Transverse colon (tissue), 4 donors: ENCODE results near the gene MBTPS2. TPM values are rescaled to one million over a fixed set of nuclear protein-coding genes. Genes with fewer than 3 reads are reported as not detected.

Experiments used
- DNase-seq: peaks from one replicate; pipeline ENCODE4 v3.0.0-alpha.2; 2019
- H3K27ac ChIP-seq, 4 donors: fragments of 200-600 bp; sonication (generic); 2 replicates each; pipeline ENCODE4 v1.5.1; 2016 to 2018; ENCODE audit warnings: inconsistent platforms in 4 of 4
- H3K27me3 ChIP-seq: fragments of 200-600 bp; sonication (generic); 2 replicates; pipeline ENCODE4 v1.5.1; 2017; ENCODE audit warnings: inconsistent platforms
- H3K36me3 ChIP-seq, 4 donors: fragments of 200-600 bp; sonication (generic); 2 replicates each; pipeline ENCODE4 v1.5.1; 2017 to 2019; ENCODE audit warnings: inconsistent platforms in 4 of 4
- H3K4me1 ChIP-seq, 4 donors: fragments of 200-600 bp; sonication (generic); 2 replicates each; pipeline ENCODE4 v1.5.1; 2017 to 2020; ENCODE audit warnings: inconsistent platforms in 4 of 4
- H3K4me3 ChIP-seq, 4 donors: fragments of 200-600 bp; sonication (generic); 1 replicate in 1 of 4; 2 replicates in 3 of 4; pipeline versions ENCODE4 v1.5.1 to v1.6.1; 2017 to 2019; ENCODE audit warnings: inconsistent platforms in 4 of 4
- H3K9me3 ChIP-seq, 2 donors: fragments of 200-600 bp; sonication (generic); 2 replicates each; pipeline ENCODE4 v1.5.1; 2017 to 2019; ENCODE audit warnings: inconsistent platforms in 2 of 2
- EP300 ChIP-seq: sonication (generic); formaldehyde crosslinking; IDR thresholded peaks from one replicate; pipeline ENCODE4 v1.6.1; 2017; ENCODE audit warnings: antibody characterized with exemption, low read depth
- POLR2A ChIP-seq: fragments of 450-650 bp; IDR thresholded peaks from one replicate; pipeline ENCODE4 v1.6.1; 2016; ENCODE audit warnings: antibody characterized with exemption, mild to moderate bottlenecking, moderate library complexity
- POLR2AphosphoS5 ChIP-seq, 3 donors: sonication (generic); formaldehyde crosslinking; IDR thresholded peaks; one replicate each; pipeline ENCODE4 v1.6.1; 2016; ENCODE audit warnings: antibody characterized with exemption in 3 of 3
- WGBS, 2 donors: methylation state at CpG; one replicate each; pipeline ENCODE4 v1.1.5; 2018; ENCODE audit warnings: low coverage in 1 of 2; 5-methylcytosine and 5-hydroxymethylcytosine counted together
- in situ Hi-C, 4 donors: fragments of 200-750 bp; cut with MboI; loops; one replicate each; pipeline versions ENCODE4 v1.15.0 to v1.15.1; 2017; ENCODE audit warnings: low sequenced_read_pairs in 3 of 4, low pct_ligation_motif_present in 1 of 4, low pct_unique_long_range_greater_than_20kb in 1 of 4
- intact Hi-C: fragments of 100-400 bp; cut with DNase I; formaldehyde crosslinking; loops from one replicate; pipeline ENCODE4 v1.15.1; 2023; ENCODE audit warnings: low total_unique reads
- total RNA-seq, 4 donors: library from RNA; depleted of rRNA; stranded (reverse); fragments of >200 nt; gene quantifications; one replicate each; pipeline ENCODE4 v1.1.0, GENCODE V29; 2016
- TF ChIP-seq, protein P1 (sequence below), 5 experiments: fragments of 200-600 bp in 3 of 5; fragments of 450-650 bp in 2 of 5; sonication (generic) in 3 of 5; IDR thresholded peaks; 1 replicate in 2 of 5; 2 replicates in 3 of 5; pipeline ENCODE4 v1.5.1; 2016 to 2017; ENCODE audit warnings: antibody characterized with exemption in 5 of 5, inconsistent platforms in 3 of 5, mild to moderate bottlenecking in 2 of 5, moderate library complexity in 1 of 5

The MBTPS2 gene
- total RNA-seq, 4 donors from 2014 or later = 1.8 to 7.8 (median 4.7) TPM

DNA sequence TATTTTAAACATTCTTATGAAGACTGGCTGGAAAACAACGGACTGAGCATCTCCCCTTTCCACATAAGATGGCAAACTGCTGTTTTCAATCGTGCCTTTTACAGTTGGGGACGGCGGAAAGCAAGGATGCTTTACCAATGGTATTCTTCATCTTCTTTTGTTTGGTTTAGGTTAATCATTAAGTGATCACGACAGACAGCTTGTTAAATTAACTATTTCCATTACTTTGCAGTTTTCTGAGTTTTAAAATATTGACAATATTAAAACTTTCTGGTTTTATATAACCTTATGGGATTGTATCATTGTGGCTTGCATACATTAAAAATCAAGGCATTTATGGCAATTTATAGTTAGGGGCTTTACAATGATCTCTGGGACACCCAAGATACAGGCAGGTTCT is 3.8 kb downstream of the MBTPS2 start:
- in situ Hi-C loops = loop anchor here in 1 of 4 donors (25.0 kb wide), 1 partner anchor 94 kb away; the partner anchor contains the start of gene SMS
- WGBS, 2 donors = 33 to 38% methylated on average over 5 of the region's 5 CpGs
- DNase-seq = no peak

DNA sequence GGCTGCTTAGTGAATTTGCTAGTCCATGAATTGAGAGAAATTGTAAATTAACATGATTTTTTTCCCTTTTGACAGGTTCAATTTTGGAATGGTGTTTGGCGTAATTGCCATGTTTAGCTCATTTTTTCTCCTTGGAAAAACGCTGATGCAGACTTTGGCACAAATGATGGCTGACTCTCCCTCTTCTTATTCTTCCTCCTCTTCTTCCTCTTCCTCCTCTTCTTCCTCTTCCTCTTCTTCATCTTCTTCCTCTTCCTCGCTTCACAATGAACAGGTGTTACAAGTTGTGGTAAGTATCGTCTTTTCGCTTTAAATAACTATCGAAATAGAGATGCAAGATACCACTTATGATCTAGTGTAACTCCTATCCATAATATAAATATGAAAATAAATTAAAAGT is 5.7 kb downstream of the MBTPS2 start:
- Histone ChIP-seq H3K36me3 (no peaks in the 10 kb centered on the region), H3K4me1 (peaks cover 0 to 10% (median 2%) of the 10 kb centered on the region in 4 donors), H3K9me3 (no peaks in the 10 kb centered on the region), H3K4me3 (no peak overlapping the region), H3K27ac (no peak overlapping the region), H3K27me3 (no peaks in the 10 kb centered on the region)
- in situ Hi-C loops (loop anchor here in 1 of 4 donors (25.0 kb wide), 1 partner anchor 92 kb away; the partner anchor contains the start of gene SMS), intact Hi-C loops (no loop called here)
- TF ChIP-seq POLR2A (no peak), EP300 (no peak), POLR2AphosphoS5 (IDR thresholded peaks at IDR 0.05) (no peak)
- TF ChIP-seq, protein P1, sequence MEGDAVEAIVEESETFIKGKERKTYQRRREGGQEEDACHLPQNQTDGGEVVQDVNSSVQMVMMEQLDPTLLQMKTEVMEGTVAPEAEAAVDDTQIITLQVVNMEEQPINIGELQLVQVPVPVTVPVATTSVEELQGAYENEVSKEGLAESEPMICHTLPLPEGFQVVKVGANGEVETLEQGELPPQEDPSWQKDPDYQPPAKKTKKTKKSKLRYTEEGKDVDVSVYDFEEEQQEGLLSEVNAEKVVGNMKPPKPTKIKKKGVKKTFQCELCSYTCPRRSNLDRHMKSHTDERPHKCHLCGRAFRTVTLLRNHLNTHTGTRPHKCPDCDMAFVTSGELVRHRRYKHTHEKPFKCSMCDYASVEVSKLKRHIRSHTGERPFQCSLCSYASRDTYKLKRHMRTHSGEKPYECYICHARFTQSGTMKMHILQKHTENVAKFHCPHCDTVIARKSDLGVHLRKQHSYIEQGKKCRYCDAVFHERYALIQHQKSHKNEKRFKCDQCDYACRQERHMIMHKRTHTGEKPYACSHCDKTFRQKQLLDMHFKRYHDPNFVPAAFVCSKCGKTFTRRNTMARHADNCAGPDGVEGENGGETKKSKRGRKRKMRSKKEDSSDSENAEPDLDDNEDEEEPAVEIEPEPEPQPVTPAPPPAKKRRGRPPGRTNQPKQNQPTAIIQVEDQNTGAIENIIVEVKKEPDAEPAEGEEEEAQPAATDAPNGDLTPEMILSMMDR (IDR thresholded peaks at IDR 0.05) = no peak
- 90 to 96% methylated on average over 5 to 6 of the region's 6 CpGs for WGBS, 2 donors
- no peak for DNase-seq

More for the DNA sequence above, 3.8 kb downstream of the MBTPS2 start:
- no peaks in the 10 kb centered on the region for H3K36me3 ChIP-seq
- H3K9me3 ChIP-seq = no peaks in the 10 kb centered on the region
- no peak overlapping the region for H3K27ac ChIP-seq
- H3K4me1 ChIP-seq = peaks cover 0 to 13% (median 2%) of the 10 kb centered on the region in 4 donors
- intact Hi-C loops = no loop called here
- no peaks in the 10 kb centered on the region for H3K27me3 ChIP-seq
- H3K4me3 ChIP-seq = no peak overlapping the region
- TF ChIP-seq POLR2A (no peak), POLR2AphosphoS5 (IDR thresholded peaks at IDR 0.05) (no peak), EP300 (no peak)
- TF ChIP-seq, protein P1 (IDR thresholded peaks at IDR 0.05) = no peak

DNA sequence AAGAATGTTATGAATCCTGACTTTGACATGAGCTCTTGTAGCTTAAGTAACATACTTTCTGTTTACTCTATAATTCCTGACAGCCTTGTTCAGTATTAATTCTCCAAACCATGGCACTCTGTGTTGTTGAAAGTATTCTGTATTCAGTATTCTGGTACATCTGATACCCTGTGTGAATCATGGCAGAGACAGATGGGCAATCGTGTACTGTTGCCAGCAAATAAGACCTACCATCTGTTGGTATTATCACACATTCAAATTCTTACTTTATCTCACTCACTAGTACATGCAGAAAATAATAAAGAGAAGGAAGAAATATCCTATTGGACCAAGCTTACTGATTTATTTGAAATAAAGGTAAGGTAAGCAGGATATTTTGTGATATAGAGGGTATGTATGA is 7.9 kb downstream of the MBTPS2 start:
- Histone ChIP-seq H3K9me3 (no peaks in the 10 kb centered on the region), H3K36me3 (no peaks in the 10 kb centered on the region), H3K4me1 (no peaks in the 10 kb centered on the region), H3K27me3 (no peaks in the 10 kb centered on the region), H3K27ac (no peak overlapping the region), H3K4me3 (no peak overlapping the region)
- intact Hi-C loops = no loop called here
- in situ Hi-C loops = loop anchor here in 1 of 4 donors (25.0 kb wide), 1 partner anchor 90 kb away; the partner anchor contains the start of gene SMS
- TF ChIP-seq POLR2AphosphoS5 (IDR thresholded peaks at IDR 0.05) (no peak), POLR2A (no peak), EP300 (no peak)
- TF ChIP-seq, protein P1 (IDR thresholded peaks at IDR 0.05) = no peak
- 89% methylated on average over 1 of the region's 1 CpG; no CpG with 5 or more reads in 1 of the 2 donors for WGBS, 2 donors
- no peak for DNase-seq

DNA sequence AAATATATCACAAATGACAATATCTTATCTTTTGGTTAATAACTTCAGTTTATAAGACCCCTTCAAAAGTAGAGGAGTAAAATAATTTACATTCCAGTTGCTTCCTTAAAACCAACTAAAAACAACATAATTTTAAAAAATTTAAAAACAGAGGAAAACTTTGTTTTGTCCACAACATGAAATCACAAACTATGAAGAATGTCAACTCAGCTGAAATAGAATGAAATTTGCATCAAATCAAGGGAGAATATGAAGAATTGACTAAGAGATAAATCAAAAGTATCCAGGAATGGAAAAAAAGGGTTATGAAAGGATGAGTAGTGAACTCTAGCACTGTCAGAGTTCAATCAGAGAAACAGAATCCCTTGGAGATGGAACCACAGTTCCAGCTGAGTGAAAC is 14.2 kb downstream of the MBTPS2 start:
- intact Hi-C loops (no loop called here), in situ Hi-C loops (no loop called here)
- H3K27me3 ChIP-seq = no peaks in the 10 kb centered on the region
- no peaks in the 10 kb centered on the region for H3K9me3 ChIP-seq
- no peak overlapping the region for H3K27ac ChIP-seq
- no peak overlapping the region for H3K4me3 ChIP-seq
- no peaks in the 10 kb centered on the region for H3K4me1 ChIP-seq
- TF ChIP-seq, protein P1 (IDR thresholded peaks at IDR 0.05) = no peak
- TF ChIP-seq POLR2A (no peak), EP300 (no peak), POLR2AphosphoS5 (IDR thresholded peaks at IDR 0.05) (no peak)
- H3K36me3 ChIP-seq = no peaks in the 10 kb centered on the region
- no peak for DNase-seq
